ENCODE results near the gene SLFN12L.
"Not testable (repeated sequence)": the region's sequence is repeated elsewhere in the genome, so short reads cannot be mapped to it uniquely, and the experiment has no call there.

The SLFN12L gene

DNA sequence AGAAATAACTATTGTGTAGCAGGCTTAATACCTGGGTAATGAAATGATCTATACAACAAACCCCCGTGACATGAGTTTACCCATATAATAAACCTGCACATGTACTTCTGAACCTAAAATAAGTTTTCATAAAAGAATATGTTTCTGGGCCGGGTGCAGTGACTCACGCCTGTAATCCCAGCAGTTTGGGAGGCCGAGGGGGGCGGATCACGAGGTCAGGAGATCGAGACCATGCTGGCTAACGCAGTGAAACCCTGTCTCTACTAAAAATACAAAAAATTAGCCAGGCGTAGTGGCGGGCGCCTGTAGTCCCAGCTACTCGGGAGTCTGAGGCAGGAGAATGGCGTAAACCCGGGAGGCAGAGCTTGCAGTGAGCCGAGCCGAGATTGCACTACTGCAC, 25.7 kb upstream of the SLFN12L start:
- H3K4me3 ChIP-seq (ENCODE audit: low read depth in 1 of 2, low read length in 2 of 2); H3K4me1 ChIP-seq (ENCODE audit: control insufficient read depth in 1 of 2, insufficient read depth in 2 of 2, low read length in 2 of 2); H3K9ac ChIP-seq (ENCODE audit: low read depth in 1 of 2, low read length in 2 of 2); H3K9me3 ChIP-seq (ENCODE audit: control insufficient read depth in 1 of 2, low read length in 2 of 2); H3K27me3 ChIP-seq (ENCODE audit: control insufficient read depth in 1 of 2, insufficient read depth in 2 of 2, low read length in 2 of 2); H3K27ac ChIP-seq (ENCODE audit: low read depth, low read length); H3K36me3 ChIP-seq (ENCODE audit: control insufficient read depth in 1 of 2, insufficient read depth in 2 of 2, low read length in 2 of 2): not testable (repeated sequence)

- no peaks in the 10 kb centered on the region for H3K36me3 ChIP-seq (ENCODE audit: control insufficient read depth in 1 of 2, insufficient read depth in 2 of 2, low read length in 2 of 2)
Observed at GRCh38 chr17:35560703-35561102, 23.2 kb upstream of the SLFN12L start, which contains the start of gene SLFN14. Gene SLFN14, minus strand, starts transcription at chr17:35560819. Its CDS starts 2,757 bp downstream, at chr17:35558062.

DNA sequence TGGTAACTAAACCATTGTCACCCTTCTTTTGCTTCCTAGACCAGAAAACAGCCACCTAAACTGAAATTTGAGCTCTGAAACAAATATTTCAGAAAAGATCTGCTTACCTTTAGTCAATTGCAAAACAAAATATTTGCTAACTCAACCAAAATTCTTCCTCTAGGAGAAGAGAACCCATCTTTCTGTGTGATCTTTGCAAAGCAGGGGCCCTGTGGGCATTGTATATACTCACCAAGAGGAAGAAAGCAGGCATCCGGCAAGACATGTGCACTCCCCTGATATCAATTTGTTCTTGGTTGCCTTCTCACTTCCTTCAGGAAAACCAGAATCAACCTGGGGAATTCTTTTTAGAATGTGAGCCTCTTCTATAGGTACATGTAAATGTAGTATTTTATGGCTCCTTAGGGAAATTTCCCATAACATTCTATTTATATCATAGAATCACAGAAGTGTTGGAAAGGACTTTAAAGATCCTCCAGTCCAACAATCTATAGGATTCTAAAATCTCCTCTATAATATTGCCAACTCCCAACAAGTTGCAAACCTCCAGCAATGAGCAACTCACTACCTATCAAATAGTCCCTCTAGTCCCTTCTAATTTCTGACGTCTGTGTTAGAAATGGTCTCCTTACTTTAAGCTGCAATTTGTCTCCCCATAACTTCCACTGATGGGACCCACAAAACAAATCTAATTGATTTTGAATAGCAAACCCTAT, 22.2 kb upstream of the SLFN12L start:
- H3K4me1 ChIP-seq (ENCODE audit: control insufficient read depth in 1 of 2, insufficient read depth in 2 of 2, low read length in 2 of 2): peaks cover 4 to 9% of the 10 kb centered on the region in 2 donors
- H3K4me3 ChIP-seq (ENCODE audit: low read depth in 1 of 2, low read length in 2 of 2): no peak overlapping the region
- peaks cover 0 to 6% of the 10 kb centered on the region in 2 donors for H3K27me3 ChIP-seq (ENCODE audit: control insufficient read depth in 1 of 2, insufficient read depth in 2 of 2, low read length in 2 of 2)
- no peak overlapping the region for H3K27ac ChIP-seq (ENCODE audit: low read depth, low read length)
- H3K9me3 ChIP-seq (ENCODE audit: control insufficient read depth in 1 of 2, low read length in 2 of 2): no peaks in the 10 kb centered on the region
- no peak overlapping the region for H3K9ac ChIP-seq (ENCODE audit: low read depth in 1 of 2, low read length in 2 of 2)
- H3K36me3 ChIP-seq (ENCODE audit: control insufficient read depth in 1 of 2, insufficient read depth in 2 of 2, low read length in 2 of 2): no peaks in the 10 kb centered on the region

More at GRCh38 chr17:35560703-35561102, 23.2 kb upstream of the SLFN12L start, which contains the start of gene SLFN14:
- H3K27ac ChIP-seq (ENCODE audit: low read depth, low read length): no peak within 1 kb of the TSS
- peaks cover 4 to 9% of the 10 kb centered on the region in 2 donors for H3K4me1 ChIP-seq (ENCODE audit: control insufficient read depth in 1 of 2, insufficient read depth in 2 of 2, low read length in 2 of 2)
- no peak within 1 kb of the TSS for H3K9ac ChIP-seq (ENCODE audit: low read depth in 1 of 2, low read length in 2 of 2)
- peaks cover 0 to 6% of the 10 kb centered on the region in 2 donors for H3K27me3 ChIP-seq (ENCODE audit: control insufficient read depth in 1 of 2, insufficient read depth in 2 of 2, low read length in 2 of 2)
- no peaks in the 10 kb centered on the region for H3K9me3 ChIP-seq (ENCODE audit: control insufficient read depth in 1 of 2, low read length in 2 of 2)
- H3K4me3 ChIP-seq (ENCODE audit: low read depth in 1 of 2, low read length in 2 of 2): no peak within 1 kb of the TSS

DNA sequence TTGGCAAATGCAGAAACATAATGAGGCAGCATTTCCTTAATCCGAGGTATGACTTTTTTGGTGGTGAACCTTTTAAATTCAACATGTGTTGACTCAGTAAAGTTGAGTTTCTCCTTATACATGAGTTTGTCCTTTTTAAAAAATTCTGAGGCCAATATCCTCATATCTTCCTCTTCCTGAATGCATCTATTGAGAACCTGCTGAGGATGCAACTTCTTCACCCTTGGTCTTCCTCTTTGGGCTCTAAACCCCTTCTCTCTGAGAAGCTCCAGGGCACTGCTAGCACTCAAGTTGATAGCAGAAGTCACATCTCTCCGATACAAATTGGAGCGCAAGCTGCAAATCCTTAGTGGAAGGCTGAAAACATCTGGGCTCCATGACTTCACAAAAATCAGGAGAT, 19.9 kb upstream of the SLFN12L start:
- Histone ChIP-seq H3K4me3 (ENCODE audit: low read depth in 1 of 2, low read length in 2 of 2) (no peak overlapping the region), H3K9ac (ENCODE audit: low read depth in 1 of 2, low read length in 2 of 2) (no peak overlapping the region), H3K36me3 (ENCODE audit: control insufficient read depth in 1 of 2, insufficient read depth in 2 of 2, low read length in 2 of 2) (no peaks in the 10 kb centered on the region), H3K4me1 (ENCODE audit: control insufficient read depth in 1 of 2, insufficient read depth in 2 of 2, low read length in 2 of 2) (peaks cover 4 to 9% of the 10 kb centered on the region in 2 donors), H3K9me3 (ENCODE audit: control insufficient read depth in 1 of 2, low read length in 2 of 2) (no peaks in the 10 kb centered on the region), H3K27me3 (ENCODE audit: control insufficient read depth in 1 of 2, insufficient read depth in 2 of 2, low read length in 2 of 2) (peaks cover 0 to 6% of the 10 kb centered on the region in 2 donors), H3K27ac (ENCODE audit: low read depth, low read length) (no peak overlapping the region)

DNA sequence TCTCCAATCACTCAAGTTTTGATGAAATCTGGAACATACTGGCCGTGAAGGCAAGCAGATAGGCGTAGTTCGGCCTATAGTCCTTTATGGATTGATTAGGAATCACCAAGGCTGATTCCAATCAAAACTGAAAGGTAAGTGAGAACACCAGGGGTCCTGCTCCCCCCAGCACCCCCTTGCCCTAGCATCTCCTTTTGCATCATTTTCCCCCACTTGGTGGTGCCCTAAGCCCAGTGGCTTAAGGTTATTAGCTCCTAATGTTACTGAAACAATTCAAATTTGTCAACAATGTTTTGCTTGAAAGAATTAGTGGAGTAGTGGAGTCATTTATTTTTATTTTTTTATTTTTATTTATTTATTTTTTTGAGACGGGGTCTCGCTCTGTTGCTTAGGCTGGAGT, 18.2 kb upstream of the SLFN12L start:
- no peak overlapping the region for H3K4me3 ChIP-seq (ENCODE audit: low read depth in 1 of 2, low read length in 2 of 2)
- H3K4me1 ChIP-seq (ENCODE audit: control insufficient read depth in 1 of 2, insufficient read depth in 2 of 2, low read length in 2 of 2): peaks cover 4 to 5% of the 10 kb centered on the region in 2 donors
- peaks cover 0 to 6% of the 10 kb centered on the region in 2 donors for H3K27me3 ChIP-seq (ENCODE audit: control insufficient read depth in 1 of 2, insufficient read depth in 2 of 2, low read length in 2 of 2)
- H3K27ac ChIP-seq (ENCODE audit: low read depth, low read length): no peak overlapping the region
- H3K9ac ChIP-seq (ENCODE audit: low read depth in 1 of 2, low read length in 2 of 2): no peak overlapping the region
- no peaks in the 10 kb centered on the region for H3K36me3 ChIP-seq (ENCODE audit: control insufficient read depth in 1 of 2, insufficient read depth in 2 of 2, low read length in 2 of 2)
- H3K9me3 ChIP-seq (ENCODE audit: control insufficient read depth in 1 of 2, low read length in 2 of 2): no peaks in the 10 kb centered on the region

GRCh38 chr17:35554668-35555067, 17.2 kb upstream of the SLFN12L start:
- H3K27ac ChIP-seq (ENCODE audit: low read depth, low read length): no peak overlapping the region
- no peaks in the 10 kb centered on the region for H3K9me3 ChIP-seq (ENCODE audit: control insufficient read depth in 1 of 2, low read length in 2 of 2)
- no peaks in the 10 kb centered on the region for H3K4me1 ChIP-seq (ENCODE audit: control insufficient read depth in 1 of 2, insufficient read depth in 2 of 2, low read length in 2 of 2)
- H3K27me3 ChIP-seq (ENCODE audit: control insufficient read depth in 1 of 2, insufficient read depth in 2 of 2, low read length in 2 of 2): peaks cover 0 to 6% of the 10 kb centered on the region in 2 donors
- H3K4me3 ChIP-seq (ENCODE audit: low read depth in 1 of 2, low read length in 2 of 2): no peak overlapping the region
- H3K36me3 ChIP-seq (ENCODE audit: control insufficient read depth in 1 of 2, insufficient read depth in 2 of 2, low read length in 2 of 2): no peaks in the 10 kb centered on the region
- H3K9ac ChIP-seq (ENCODE audit: low read depth in 1 of 2, low read length in 2 of 2): no peak overlapping the region

DNA sequence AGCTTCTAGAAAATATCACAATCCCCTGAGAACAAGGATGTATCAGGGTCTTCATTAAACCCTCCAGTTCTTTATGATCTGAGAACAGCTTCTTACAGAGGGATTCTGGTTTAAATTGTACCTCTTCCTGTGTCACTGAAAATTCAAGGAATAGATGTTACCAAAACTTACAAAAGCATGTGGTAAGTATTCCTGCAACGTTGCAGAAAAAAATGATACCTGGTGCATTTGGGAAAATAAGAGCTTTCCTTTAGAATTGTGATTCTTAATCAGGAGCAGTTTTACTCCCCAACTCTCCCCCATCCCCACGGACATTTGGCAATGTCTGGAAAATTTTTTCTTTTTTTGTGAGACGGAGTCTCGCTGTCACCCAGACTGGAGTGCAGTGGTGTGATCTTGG, 15.8 kb upstream of the SLFN12L start:
- no peaks in the 10 kb centered on the region for H3K9me3 ChIP-seq (ENCODE audit: control insufficient read depth in 1 of 2, low read length in 2 of 2)
- no peaks in the 10 kb centered on the region for H3K36me3 ChIP-seq (ENCODE audit: control insufficient read depth in 1 of 2, insufficient read depth in 2 of 2, low read length in 2 of 2)
- no peak overlapping the region for H3K9ac ChIP-seq (ENCODE audit: low read depth in 1 of 2, low read length in 2 of 2)
- no peak overlapping the region for H3K4me3 ChIP-seq (ENCODE audit: low read depth in 1 of 2, low read length in 2 of 2)
- no peak overlapping the region for H3K27ac ChIP-seq (ENCODE audit: low read depth, low read length)
- peaks cover 0 to 6% of the 10 kb centered on the region in 2 donors for H3K27me3 ChIP-seq (ENCODE audit: control insufficient read depth in 1 of 2, insufficient read depth in 2 of 2, low read length in 2 of 2)
- no peaks in the 10 kb centered on the region for H3K4me1 ChIP-seq (ENCODE audit: control insufficient read depth in 1 of 2, insufficient read depth in 2 of 2, low read length in 2 of 2)

DNA sequence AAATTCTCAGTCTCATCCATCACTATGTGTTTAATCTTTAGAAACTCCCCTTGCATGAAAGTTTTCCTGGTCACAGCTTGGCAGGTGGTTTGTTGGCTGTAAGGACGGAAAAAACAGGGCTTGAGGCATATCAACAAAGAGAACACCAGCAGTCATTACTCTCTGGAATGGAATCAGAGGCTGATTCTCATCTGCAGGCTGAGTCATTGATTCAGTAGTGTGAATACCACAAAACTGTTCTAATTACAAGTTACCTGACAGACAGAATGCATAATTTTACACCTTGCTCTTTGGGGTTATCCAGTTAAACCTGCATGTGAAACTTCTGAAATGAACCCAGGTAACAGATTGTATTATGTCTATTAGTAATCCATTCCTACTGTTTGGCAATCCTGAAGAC, 11.5 kb upstream of the SLFN12L start:
- H3K36me3 ChIP-seq (ENCODE audit: control insufficient read depth in 1 of 2, insufficient read depth in 2 of 2, low read length in 2 of 2): no peaks in the 10 kb centered on the region
- no peaks in the 10 kb centered on the region for H3K4me1 ChIP-seq (ENCODE audit: control insufficient read depth in 1 of 2, insufficient read depth in 2 of 2, low read length in 2 of 2)
- no peaks in the 10 kb centered on the region for H3K9me3 ChIP-seq (ENCODE audit: control insufficient read depth in 1 of 2, low read length in 2 of 2)
- H3K27me3 ChIP-seq (ENCODE audit: control insufficient read depth in 1 of 2, insufficient read depth in 2 of 2, low read length in 2 of 2): no peaks in the 10 kb centered on the region
- H3K9ac ChIP-seq (ENCODE audit: low read depth in 1 of 2, low read length in 2 of 2): no peak overlapping the region
- H3K27ac ChIP-seq (ENCODE audit: low read depth, low read length): no peak overlapping the region
- no peak overlapping the region for H3K4me3 ChIP-seq (ENCODE audit: low read depth in 1 of 2, low read length in 2 of 2)

DNA sequence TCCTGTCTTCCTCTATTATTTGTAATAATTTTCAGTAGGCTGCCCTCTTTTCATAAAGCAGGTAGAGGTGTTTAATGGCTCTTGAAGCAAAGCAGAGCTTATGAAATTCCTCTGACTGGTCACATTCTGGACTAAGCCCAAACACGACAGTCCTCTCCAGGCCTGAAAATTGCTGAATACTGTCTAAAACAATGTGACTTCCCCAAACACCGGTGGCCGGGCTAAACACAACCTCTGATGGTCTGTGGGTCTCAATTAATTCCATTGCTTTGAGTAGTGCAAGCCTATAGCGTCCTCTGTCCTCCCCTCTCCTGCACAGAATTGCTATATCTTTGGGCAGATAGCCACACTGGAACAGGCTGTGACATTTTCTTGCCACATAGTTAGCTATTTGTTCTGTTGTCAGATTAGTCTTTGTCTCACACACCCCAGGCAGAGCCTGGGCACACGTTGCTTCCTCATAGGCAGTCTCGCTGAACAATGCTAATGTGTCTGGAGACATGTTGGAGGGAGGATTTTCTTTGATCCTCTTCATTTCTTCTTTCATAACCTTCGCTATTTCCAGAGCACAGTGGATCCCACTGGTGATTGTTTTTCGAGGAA, 10.8 kb upstream of the SLFN12L start:
- no peaks in the 10 kb centered on the region for H3K9me3 ChIP-seq (ENCODE audit: control insufficient read depth in 1 of 2, low read length in 2 of 2)
- H3K4me3 ChIP-seq (ENCODE audit: low read depth in 1 of 2, low read length in 2 of 2): no peak overlapping the region
- no peaks in the 10 kb centered on the region for H3K27me3 ChIP-seq (ENCODE audit: control insufficient read depth in 1 of 2, insufficient read depth in 2 of 2, low read length in 2 of 2)
- no peak overlapping the region for H3K9ac ChIP-seq (ENCODE audit: low read depth in 1 of 2, low read length in 2 of 2)
- H3K4me1 ChIP-seq (ENCODE audit: control insufficient read depth in 1 of 2, insufficient read depth in 2 of 2, low read length in 2 of 2): no peaks in the 10 kb centered on the region
- no peaks in the 10 kb centered on the region for H3K36me3 ChIP-seq (ENCODE audit: control insufficient read depth in 1 of 2, insufficient read depth in 2 of 2, low read length in 2 of 2)
- H3K27ac ChIP-seq (ENCODE audit: low read depth, low read length): no peak overlapping the region

- no peaks in the 10 kb centered on the region for H3K4me1 ChIP-seq (ENCODE audit: control insufficient read depth in 1 of 2, insufficient read depth in 2 of 2, low read length in 2 of 2)
- no peak overlapping the region for H3K9ac ChIP-seq (ENCODE audit: low read depth in 1 of 2, low read length in 2 of 2)
- no peaks in the 10 kb centered on the region for H3K36me3 ChIP-seq (ENCODE audit: control insufficient read depth in 1 of 2, insufficient read depth in 2 of 2, low read length in 2 of 2)
Observed at GRCh38 chr17:35546487-35546886, 9.0 kb upstream of the SLFN12L start.

More at GRCh38 chr17:35546487-35546886, 9.0 kb upstream of the SLFN12L start:
- H3K9me3 ChIP-seq (ENCODE audit: control insufficient read depth in 1 of 2, low read length in 2 of 2): no peaks in the 10 kb centered on the region
- no peaks in the 10 kb centered on the region for H3K27me3 ChIP-seq (ENCODE audit: control insufficient read depth in 1 of 2, insufficient read depth in 2 of 2, low read length in 2 of 2)
- no peak overlapping the region for H3K27ac ChIP-seq (ENCODE audit: low read depth, low read length)
- no peak overlapping the region for H3K4me3 ChIP-seq (ENCODE audit: low read depth in 1 of 2, low read length in 2 of 2)
